Measurements from ENCODE around the gene RNF215. TPM values are rescaled to one million over a fixed set of nuclear protein-coding genes. Genes with fewer than 3 reads are reported as not detected.

RNF215 gene
- 1 to 10 TPM; 8.7 to 9.5 TPM for total RNA-seq
- long read RNA-seq, partial matches to known transcripts, result 1 of 7 reads
- long read RNA-seq, other reads (novel, unspliced or antisense), result 3 of 7 reads

GRCh38 chr22:30386960-30387827 lies at the start of gene RNF215:
Gene RNF215 (minus strand): TSS chr22:30387411. CDS start chr22:30387313, 98 bp downstream.
- DNase-seq (peak; percentile 65 to 82), ATAC-seq (peak; percentile 89)
- intact Hi-C loops (cut with DNase I, micrococcal nuclease), result loop anchor here (5.0 kb wide), 1 partner anchor 125 kb away; no protein-coding TSS in a partner anchor

GRCh38 chr22:30436196-30436595 lies 49.0 kb upstream of the RNF215 start:
- DNase-seq, result no peak
- intact Hi-C loops (cut with DNase I, micrococcal nuclease), result no loop called here
- ATAC-seq, result no peak

GRCh38 chr22:30435674-30436126 lies 48.5 kb upstream of the RNF215 start:
- peak; percentile 48 to 57 for DNase-seq
- peak; percentile 19 for ATAC-seq

GRCh38 chr22:30434843-30435242 lies 47.6 kb upstream of the RNF215 start:
- ATAC-seq (no peak), DNase-seq (no peak)
- intact Hi-C loops (cut with DNase I, micrococcal nuclease), result no loop called here

More at GRCh38 chr22:30435674-30436126, 48.5 kb upstream of the RNF215 start:
- intact Hi-C loops (cut with DNase I, micrococcal nuclease), result no loop called here

GRCh38 chr22:30433773-30434172 lies 46.6 kb upstream of the RNF215 start:
- ATAC-seq, result no peak
- no peak for DNase-seq
- intact Hi-C loops (cut with DNase I, micrococcal nuclease), result no loop called here

GRCh38 chr22:30433227-30433626 lies 46.0 kb upstream of the RNF215 start:
- ATAC-seq (no peak), DNase-seq (no peak)
- intact Hi-C loops (cut with DNase I, micrococcal nuclease), result no loop called here

GRCh38 chr22:30432520-30432919 lies 45.3 kb upstream of the RNF215 start:
- ATAC-seq, result no peak
- DNase-seq, result no peak
- intact Hi-C loops (cut with DNase I, micrococcal nuclease), result no loop called here

- no peak for ATAC-seq
- no peak for DNase-seq
- intact Hi-C loops (cut with DNase I, micrococcal nuclease), result no loop called here
Observed at GRCh38 chr22:30432096-30432495, 44.9 kb upstream of the RNF215 start.

GRCh38 chr22:30430933-30431332 lies 43.7 kb upstream of the RNF215 start:
- no peak for ATAC-seq
- intact Hi-C loops (cut with DNase I, micrococcal nuclease), result no loop called here
- no peak for DNase-seq

GRCh38 chr22:30429887-30430286 lies 42.7 kb upstream of the RNF215 start:
- DNase-seq (no peak), ATAC-seq (no peak)
- intact Hi-C loops (cut with DNase I, micrococcal nuclease), result no loop called here

- intact Hi-C loops (cut with DNase I, micrococcal nuclease), result no loop called here
- no peak for ATAC-seq
Observed at GRCh38 chr22:30427871-30428270, 40.7 kb upstream of the RNF215 start.

GRCh38 chr22:30426388-30427353 lies 39.5 kb upstream of the RNF215 start:
- intact Hi-C loops (cut with DNase I, micrococcal nuclease), result no loop called here
- DNase-seq, result peak; percentile 93 to 97
- peak; percentile 50 for ATAC-seq

More at GRCh38 chr22:30427871-30428270, 40.7 kb upstream of the RNF215 start:
- no peak for DNase-seq

GRCh38 chr22:30425616-30426387 lies 38.6 kb upstream of the RNF215 start, which contains the start of gene MTFP1:
Gene MTFP1 (plus strand): TSS chr22:30425768. CDS start chr22:30425880, 112 bp downstream.
- intact Hi-C loops (cut with DNase I, micrococcal nuclease), result no loop called here
- peak; percentile 58 to 73 for DNase-seq
- peak; percentile 4 for ATAC-seq

GRCh38 chr22:30425327-30425615 lies 38.1 kb upstream of the RNF215 start:
- intact Hi-C loops (cut with DNase I, micrococcal nuclease), result no loop called here
- ATAC-seq, result no peak
- DNase-seq, result no peak

GRCh38 chr22:30424534-30425326 lies 37.5 kb upstream of the RNF215 start:
- intact Hi-C loops (cut with DNase I, micrococcal nuclease), result no loop called here
- peak; percentile 26 to 39 for DNase-seq
- no peak for ATAC-seq

- intact Hi-C loops (cut with DNase I, micrococcal nuclease), result no loop called here
- DNase-seq, result peak; percentile 99
- ATAC-seq, result peak; percentile 76
Observed at GRCh38 chr22:30423959-30424533, 36.8 kb upstream of the RNF215 start.

GRCh38 chr22:30423301-30423958 lies 36.2 kb upstream of the RNF215 start:
- ATAC-seq (peak; percentile 64), DNase-seq (peak; percentile 58 to 82)
- intact Hi-C loops (cut with DNase I, micrococcal nuclease), result no loop called here

Measured in left colon (tissue), 2 donors.